Parathyroid adenoma (tissue), 2 donors: ENCODE data around the gene PTP4A1.
A peak's percentile ranks its signal among the peaks of the same experiment; 100 is the strongest.

Experiments used
- H2AFZ ChIP-seq: fragments of 300-600 bp; sonication (generic); one replicate; pipeline ENCODE4 v1.7.0; 2017; ENCODE audit warnings: antibody characterized with exemption, mild to moderate bottlenecking
- H3K27ac ChIP-seq: fragments of 300-600 bp; sonication (generic); one replicate; pipeline ENCODE4 v1.7.0; 2017
- H3K27me3 ChIP-seq: fragments of 300-600 bp; sonication (generic); one replicate; pipeline ENCODE4 v1.7.0; 2017; ENCODE audit warnings: low read length; ENCODE audit not compliant: control insufficient read depth, insufficient read depth
- H3K36me3 ChIP-seq: fragments of 300-600 bp; sonication (generic); one replicate; pipeline ENCODE4 v1.7.0; 2017; ENCODE audit warnings: low read length; ENCODE audit not compliant: control insufficient read depth, insufficient read depth
- H3K4me1 ChIP-seq: fragments of 300-600 bp; sonication (generic); one replicate; pipeline ENCODE4 v1.7.0; 2017; ENCODE audit warnings: control low read depth
- H3K4me2 ChIP-seq: fragments of 300-600 bp; sonication (generic); one replicate; pipeline ENCODE4 v1.7.0; 2017; ENCODE audit warnings: low read length
- H3K4me3 ChIP-seq: fragments of 300-600 bp; sonication (generic); one replicate; pipeline ENCODE4 v1.7.0; 2017; ENCODE audit warnings: low read depth, low read length
- H3K79me2 ChIP-seq: fragments of 300-600 bp; sonication (generic); one replicate; pipeline ENCODE4 v1.7.0; 2017; ENCODE audit warnings: control low read depth
- H3K9ac ChIP-seq: fragments of 300-600 bp; sonication (generic); one replicate; pipeline ENCODE4 v1.7.0; 2017; ENCODE audit warnings: mild to moderate bottlenecking
- H3K9me3 ChIP-seq: fragments of 300-600 bp; sonication (generic); one replicate; pipeline ENCODE4 v1.7.0; 2017; ENCODE audit warnings: low read length; ENCODE audit not compliant: control insufficient read depth
- TF ChIP-seq, protein P1 (sequence below): fragments of 300-600 bp; sonication (generic); IDR thresholded peaks from one replicate; pipeline ENCODE4 v1.7.0; 2017; ENCODE audit warnings: antibody characterized with exemption, mild to moderate bottlenecking
- donor health status: primary hyperparathyroidism.

The PTP4A1 gene

DNA sequence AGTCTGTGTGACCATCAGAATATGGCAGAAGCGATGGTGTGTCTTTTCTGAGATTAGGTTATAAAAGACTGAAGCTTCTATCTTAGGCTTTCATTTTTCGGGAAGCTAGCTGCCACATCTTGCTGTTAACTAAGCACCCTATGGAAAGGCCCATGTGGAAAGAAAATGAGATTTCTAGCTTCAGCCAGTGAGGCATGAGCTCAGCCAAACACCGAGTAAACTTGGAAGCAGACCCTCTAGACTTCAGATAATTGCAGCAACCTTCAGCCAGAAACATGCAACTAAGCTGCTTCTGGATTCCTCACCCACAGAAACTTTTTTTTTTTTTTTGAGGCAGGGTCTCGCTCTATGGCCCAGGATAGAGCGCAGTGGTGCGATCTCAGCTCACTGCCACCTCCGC lies 20.6 kb downstream of the PTP4A1 start:
- no peak overlapping the region for H3K4me2 ChIP-seq

DNA sequence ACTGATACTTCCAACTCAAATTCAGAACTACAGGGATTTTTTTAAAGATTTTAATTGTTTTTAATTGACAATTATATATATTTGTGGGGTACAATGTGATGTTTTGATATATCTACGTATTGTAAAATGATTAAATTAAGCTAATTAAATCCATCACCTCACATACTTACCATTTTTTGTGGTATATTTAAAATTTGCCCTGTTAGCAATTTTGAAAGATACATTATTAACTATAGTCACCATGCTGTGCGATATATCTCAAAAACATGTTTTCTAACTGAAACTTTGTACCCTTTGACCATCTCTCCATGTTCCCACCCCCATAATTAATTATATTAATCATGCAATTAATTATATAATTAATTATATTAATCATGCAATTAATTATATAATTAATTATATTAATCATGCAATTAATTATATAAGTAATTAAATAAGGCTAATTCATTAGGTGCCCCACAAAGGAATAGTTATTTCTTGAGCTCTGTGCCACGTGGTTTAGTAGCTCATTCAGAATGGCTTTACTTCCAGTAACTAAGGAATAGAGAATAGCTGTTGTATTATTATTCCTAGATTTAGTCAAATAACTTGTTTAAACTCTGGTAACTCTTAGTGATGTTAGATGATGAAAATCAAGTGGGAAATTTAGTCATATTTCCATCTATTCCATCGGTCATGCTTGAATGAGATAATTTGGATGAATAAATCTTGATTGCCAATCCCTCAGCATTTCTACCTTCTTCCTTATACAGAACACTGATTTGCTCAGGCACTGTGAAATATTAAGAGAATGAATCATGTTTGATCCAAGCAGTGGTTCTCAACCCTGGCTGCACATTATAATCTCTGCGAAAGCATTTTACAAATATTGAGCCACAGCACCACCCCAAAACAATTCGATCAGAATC lies 25.1 kb downstream of the PTP4A1 start:
- Histone ChIP-seq H3K4me3 (peak overlapping the region; percentile 50), H3K4me1 (no peaks in the 10 kb centered on the region), H3K27me3 (no peaks in the 10 kb centered on the region), H3K27ac (no peak overlapping the region), H3K9me3 (no peaks in the 10 kb centered on the region), H3K36me3 (no peaks in the 10 kb centered on the region), H2AFZ (peak overlapping the region; percentile 78), H3K9ac (no peak overlapping the region), H3K79me2 (no peaks in the 10 kb centered on the region), H3K4me2 (peak overlapping the region; percentile 72)
- TF ChIP-seq, protein P1, sequence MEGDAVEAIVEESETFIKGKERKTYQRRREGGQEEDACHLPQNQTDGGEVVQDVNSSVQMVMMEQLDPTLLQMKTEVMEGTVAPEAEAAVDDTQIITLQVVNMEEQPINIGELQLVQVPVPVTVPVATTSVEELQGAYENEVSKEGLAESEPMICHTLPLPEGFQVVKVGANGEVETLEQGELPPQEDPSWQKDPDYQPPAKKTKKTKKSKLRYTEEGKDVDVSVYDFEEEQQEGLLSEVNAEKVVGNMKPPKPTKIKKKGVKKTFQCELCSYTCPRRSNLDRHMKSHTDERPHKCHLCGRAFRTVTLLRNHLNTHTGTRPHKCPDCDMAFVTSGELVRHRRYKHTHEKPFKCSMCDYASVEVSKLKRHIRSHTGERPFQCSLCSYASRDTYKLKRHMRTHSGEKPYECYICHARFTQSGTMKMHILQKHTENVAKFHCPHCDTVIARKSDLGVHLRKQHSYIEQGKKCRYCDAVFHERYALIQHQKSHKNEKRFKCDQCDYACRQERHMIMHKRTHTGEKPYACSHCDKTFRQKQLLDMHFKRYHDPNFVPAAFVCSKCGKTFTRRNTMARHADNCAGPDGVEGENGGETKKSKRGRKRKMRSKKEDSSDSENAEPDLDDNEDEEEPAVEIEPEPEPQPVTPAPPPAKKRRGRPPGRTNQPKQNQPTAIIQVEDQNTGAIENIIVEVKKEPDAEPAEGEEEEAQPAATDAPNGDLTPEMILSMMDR: no peak

More for the DNA sequence above, 20.6 kb downstream of the PTP4A1 start:
- H3K36me3 ChIP-seq: no peaks in the 10 kb centered on the region
- no peak overlapping the region for H3K4me3 ChIP-seq
- TF ChIP-seq, protein P1: no peak
- no peaks in the 10 kb centered on the region for H3K9me3 ChIP-seq
- H3K27ac ChIP-seq: no peak overlapping the region
- H3K79me2 ChIP-seq: no peaks in the 10 kb centered on the region
- no peak overlapping the region for H2AFZ ChIP-seq
- H3K4me1 ChIP-seq: no peaks in the 10 kb centered on the region
- no peaks in the 10 kb centered on the region for H3K27me3 ChIP-seq
- H3K9ac ChIP-seq: no peak overlapping the region

DNA sequence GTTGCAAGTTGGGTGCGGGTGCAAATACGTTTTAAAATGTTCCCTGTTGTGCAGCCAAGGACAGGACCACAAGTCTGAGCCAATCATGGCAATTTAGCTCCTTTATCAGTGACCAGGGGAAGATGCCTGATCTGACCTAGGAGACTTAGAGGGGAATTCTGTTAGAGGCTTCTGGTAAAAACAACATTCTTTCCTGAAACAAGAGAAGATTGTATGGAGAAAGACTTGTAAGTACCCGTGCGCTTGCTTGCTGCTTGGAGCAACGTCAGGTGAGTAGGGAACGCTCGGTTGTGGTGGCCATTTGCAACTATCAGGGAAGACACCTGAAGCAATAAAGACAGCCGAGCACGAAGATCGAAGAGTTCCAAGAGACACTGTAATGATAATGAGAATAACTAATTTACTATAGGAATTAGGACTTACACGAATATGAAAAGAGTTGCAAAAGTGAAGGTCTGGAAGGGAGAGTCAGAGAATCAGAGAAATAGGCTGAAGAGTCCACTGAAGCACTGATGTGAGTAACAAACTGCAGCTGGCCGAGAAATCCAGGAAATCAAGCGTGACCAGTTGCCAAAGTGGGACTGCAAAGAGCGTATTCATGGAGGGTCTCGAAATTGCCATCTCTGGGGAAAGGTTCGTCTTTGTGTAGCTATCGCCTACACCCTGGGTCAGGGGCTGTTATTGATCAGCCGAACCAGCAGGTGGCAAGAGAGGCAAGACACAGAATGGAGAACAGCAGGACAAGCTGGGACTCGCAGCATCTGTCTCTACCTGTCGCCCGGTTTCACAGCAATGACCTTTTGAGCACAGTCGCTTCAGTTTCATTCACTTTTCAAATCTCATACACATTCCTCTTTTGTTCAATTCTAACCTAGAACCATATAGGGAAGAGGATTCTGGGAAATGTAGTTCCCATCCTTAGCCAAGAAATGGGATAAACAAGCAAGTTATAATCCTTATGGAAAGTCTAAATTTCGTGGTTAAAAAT lies 26.1 kb downstream of the PTP4A1 start:
- H3K27ac ChIP-seq: no peak overlapping the region
- H2AFZ ChIP-seq: peak overlapping the region; percentile 78
- no peaks in the 10 kb centered on the region for H3K27me3 ChIP-seq
- H3K79me2 ChIP-seq: no peaks in the 10 kb centered on the region
- no peaks in the 10 kb centered on the region for H3K4me1 ChIP-seq
- peak overlapping the region; percentile 50 for H3K4me3 ChIP-seq
- TF ChIP-seq, protein P1: peak; percentile 85
- no peaks in the 10 kb centered on the region for H3K36me3 ChIP-seq
- H3K4me2 ChIP-seq: peak overlapping the region; percentile 72
- H3K9me3 ChIP-seq: no peaks in the 10 kb centered on the region
- H3K9ac ChIP-seq: no peak overlapping the region

DNA sequence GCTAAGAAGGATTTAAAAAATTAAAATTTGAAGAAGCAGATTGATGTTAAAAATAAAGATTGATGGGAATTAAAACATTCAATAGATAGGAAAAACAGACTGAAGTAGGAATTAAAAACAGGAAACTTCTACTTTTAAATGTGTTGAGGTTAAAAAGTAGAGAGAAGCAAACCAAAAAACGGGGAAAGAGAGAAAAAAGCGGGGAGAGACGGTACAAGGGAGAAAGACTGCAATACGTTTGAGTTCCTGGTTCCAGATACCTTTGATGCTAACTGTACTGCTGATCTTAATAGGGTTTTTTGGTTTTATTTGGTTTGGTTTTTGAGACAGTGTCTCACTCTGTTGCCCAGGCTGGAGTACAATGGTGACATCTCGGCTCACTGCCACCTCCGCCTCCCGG lies 27.0 kb downstream of the PTP4A1 start:
- Histone ChIP-seq H3K9ac (no peak overlapping the region), H3K36me3 (no peaks in the 10 kb centered on the region), H3K4me2 (no peak overlapping the region), H3K9me3 (no peaks in the 10 kb centered on the region), H3K79me2 (no peaks in the 10 kb centered on the region), H3K27me3 (no peaks in the 10 kb centered on the region), H3K4me1 (no peaks in the 10 kb centered on the region), H2AFZ (peak overlapping the region; percentile 78), H3K27ac (no peak overlapping the region), H3K4me3 (no peak overlapping the region)
- TF ChIP-seq, protein P1: no peak
